Endothelial cell of umbilical vein (primary cell): Measurements from ENCODE around the gene ETFA. TPM values are rescaled to one million over a fixed set of nuclear protein-coding genes. Genes with fewer than 3 reads are reported as not detected.
A peak's percentile ranks its signal among the peaks of the same experiment; 100 is the strongest.

Source experiments
- BruUV-seq: library from RNA; stranded (reverse); fragments of 400-500 nt; replicated peaks from 2 replicates; lab custom pipeline; 2021; lab: Mats Ljungman, UMichigan
- CTCF ChIA-PET: fragments of 300-600, 350-600 bp; sonication (Branson Sonifier 250); formaldehyde crosslinking; loops from one replicate; lab custom pipeline; 2021; ENCODE audit warnings: antibody characterized with exemption, inconsistent platforms; lab: Charles Lee
- POLR2A ChIA-PET: fragments of 300-600, 350-600 bp; sonication (Branson Sonifier 250); formaldehyde crosslinking; loops from one replicate; lab custom pipeline; 2021; ENCODE audit warnings: antibody characterized with exemption, inconsistent platforms; lab: Charles Lee
- DNase-seq: peaks from one replicate; pipeline ENCODE4 v3.0.0-alpha.2; 2011; ENCODE audit warnings: low read depth, low spot score
- FAIRE-seq: peaks from 2 replicates; lab custom pipeline; 2011; peaks lifted over from hg19 to GRCh38; lab: Jason Lieb, UNC
- H2AFZ ChIP-seq: 2 replicates; pipeline ENCODE4 v1.6.0; 2012; ENCODE audit warnings: low read depth, low read length, control low read depth, inconsistent platforms
- H3K27ac ChIP-seq: 2 replicates; pipeline ENCODE4 v1.5.1; 2011; ENCODE audit warnings: low read depth, mild to moderate bottlenecking, control low read depth, low read length, moderate library complexity; ENCODE audit not compliant: insufficient read depth
- H3K27me3 ChIP-seq, 2 experiments: 2 replicates each; pipeline versions ENCODE4 v1.6.0 to v1.6.1; 2011; ENCODE audit warnings: low read length in 2 of 2, mixed read lengths in 1 of 2; ENCODE audit not compliant: control insufficient read depth in 2 of 2, insufficient read depth in 2 of 2
- H3K36me3 ChIP-seq, 2 experiments: 2 replicates in 1 of 2; 3 replicates in 1 of 2; pipeline ENCODE4 v1.5.1; 2011; ENCODE audit warnings: low read length in 2 of 2, mild to moderate bottlenecking in 1 of 2, moderate library complexity in 1 of 2; ENCODE audit not compliant: control insufficient read depth in 2 of 2, insufficient read depth in 2 of 2; ENCODE audit errors: extremely low read depth in 1 of 2
- H3K4me1 ChIP-seq: 3 replicates; pipeline ENCODE4 v1.5.1; 2011; ENCODE audit warnings: mild to moderate bottlenecking, low read length; ENCODE audit not compliant: control insufficient read depth, insufficient read depth; ENCODE audit errors: extremely low read depth
- H3K4me2 ChIP-seq: 2 replicates; pipeline ENCODE4 v1.6.1; 2011; ENCODE audit warnings: low read length, control low read depth, mixed read lengths; ENCODE audit not compliant: insufficient read depth
- H3K4me3 ChIP-seq, 3 experiments: fragments of 200-600 bp in 1 of 3; sonication (generic), shearing (Covaris generic) in 1 of 3; replicated peaks in 1 of 3; 2 replicates each; pipeline ENCODE4 v1.5.1; 2011 to 2016; ENCODE audit warnings: control low read depth in 3 of 3, low read length in 3 of 3, mild to moderate bottlenecking in 2 of 3, inconsistent platforms in 1 of 3, low read depth in 1 of 3, moderate library complexity in 1 of 3; ENCODE audit not compliant: insufficient read depth in 1 of 3
- H3K79me2 ChIP-seq: 2 replicates; pipeline ENCODE4 v1.6.0; 2012; ENCODE audit warnings: low read length, inconsistent platforms; ENCODE audit not compliant: control insufficient read depth, insufficient read depth
- H3K9ac ChIP-seq: replicated peaks from 2 replicates; pipeline ENCODE3; 2011; ENCODE audit warnings: low read length, control low read depth; ENCODE audit not compliant: insufficient read depth; ENCODE audit errors: extremely low read depth
- H3K9me1 ChIP-seq: replicated peaks from 3 replicates; pipeline ENCODE4 v1.6.0; 2011; ENCODE audit warnings: mild to moderate bottlenecking, low read length; ENCODE audit not compliant: control insufficient read depth, insufficient read depth; ENCODE audit errors: extremely low read depth
- H3K9me3 ChIP-seq: replicated peaks from 2 replicates; pipeline ENCODE4 v1.5.1; 2012; ENCODE audit warnings: low read length, inconsistent platforms; ENCODE audit not compliant: control insufficient read depth, insufficient read depth
- H4K20me1 ChIP-seq: replicated peaks from 2 replicates; pipeline ENCODE3; 2011; ENCODE audit warnings: mild to moderate bottlenecking, low read length; ENCODE audit not compliant: control insufficient read depth, insufficient read depth; ENCODE audit errors: extremely low read depth
- EZH2 ChIP-seq: IDR thresholded peaks from 2 replicates; pipeline ENCODE4 v1.6.1; 2012; ENCODE audit warnings: borderline replicate concordance, low read depth, mild to moderate bottlenecking, moderate library complexity, low read length, inconsistent platforms; ENCODE audit not compliant: severe bottlenecking
- POLR2AphosphoS5 ChIP-seq: IDR thresholded peaks from 2 replicates; pipeline ENCODE4 v1.6.1; 2012; ENCODE audit warnings: low read depth, mild to moderate bottlenecking, control low read depth, low read length, moderate library complexity; ENCODE audit not compliant: insufficient read depth
- dilution Hi-C: fragments of 300-500 bp; cut with MboI; formaldehyde crosslinking; loops from one replicate; pipeline ENCODE4 v1.15.0; 2019; ENCODE audit warnings: low sequenced_read_pairs; ENCODE audit not compliant: extremely low pct_ligation_motif_present
- intact Hi-C: fragments of 100-400 bp; cut with micrococcal nuclease; formaldehyde crosslinking; loops from one replicate; pipeline ENCODE4 v1.10.0; 2022
- polyA plus RNA-seq, 4 experiments: library from polyadenylated mRNA; depleted of rRNA in 3 of 4; stranded (reverse) in 3 of 4; unstranded in 1 of 4; fragments of >200 nt; gene quantifications; 2 replicates each; pipeline versions ENCODE4 v1.2.1 to v1.2.3, GENCODE V29; 2011 to 2012; ENCODE audit warnings: missing spikeins in 1 of 4
- total RNA-seq: library from RNA; stranded (reverse); gene quantifications from 2 replicates; pipeline ENCODE4 v1.2.3, GENCODE V29; 2021
- TF ChIP-seq, protein P1 (sequence below): IDR thresholded peaks from 2 replicates; pipeline ENCODE4 v1.6.1; 2011; ENCODE audit not compliant: insufficient read depth, insufficient read length
- TF ChIP-seq, protein P2 (sequence below), 2 donors: IDR thresholded peaks; 1 replicate in 1 of 2; 2 replicates in 1 of 2; pipeline ENCODE4 v1.5.1; 2011; ENCODE audit warnings: low read length in 2 of 2, mild to moderate bottlenecking in 2 of 2, moderate library complexity in 2 of 2, control low read depth in 1 of 2, inconsistent platforms in 1 of 2, low read depth in 1 of 2; ENCODE audit not compliant: insufficient read depth in 1 of 2; ENCODE audit errors: extremely low read depth in 1 of 2

Gene ETFA
- total and polyA plus RNA-seq, 2 donors (not counting 3 experiments of a cell fraction or from before 2014, with no cell fraction given) = 102 to 116 TPM

DNA sequence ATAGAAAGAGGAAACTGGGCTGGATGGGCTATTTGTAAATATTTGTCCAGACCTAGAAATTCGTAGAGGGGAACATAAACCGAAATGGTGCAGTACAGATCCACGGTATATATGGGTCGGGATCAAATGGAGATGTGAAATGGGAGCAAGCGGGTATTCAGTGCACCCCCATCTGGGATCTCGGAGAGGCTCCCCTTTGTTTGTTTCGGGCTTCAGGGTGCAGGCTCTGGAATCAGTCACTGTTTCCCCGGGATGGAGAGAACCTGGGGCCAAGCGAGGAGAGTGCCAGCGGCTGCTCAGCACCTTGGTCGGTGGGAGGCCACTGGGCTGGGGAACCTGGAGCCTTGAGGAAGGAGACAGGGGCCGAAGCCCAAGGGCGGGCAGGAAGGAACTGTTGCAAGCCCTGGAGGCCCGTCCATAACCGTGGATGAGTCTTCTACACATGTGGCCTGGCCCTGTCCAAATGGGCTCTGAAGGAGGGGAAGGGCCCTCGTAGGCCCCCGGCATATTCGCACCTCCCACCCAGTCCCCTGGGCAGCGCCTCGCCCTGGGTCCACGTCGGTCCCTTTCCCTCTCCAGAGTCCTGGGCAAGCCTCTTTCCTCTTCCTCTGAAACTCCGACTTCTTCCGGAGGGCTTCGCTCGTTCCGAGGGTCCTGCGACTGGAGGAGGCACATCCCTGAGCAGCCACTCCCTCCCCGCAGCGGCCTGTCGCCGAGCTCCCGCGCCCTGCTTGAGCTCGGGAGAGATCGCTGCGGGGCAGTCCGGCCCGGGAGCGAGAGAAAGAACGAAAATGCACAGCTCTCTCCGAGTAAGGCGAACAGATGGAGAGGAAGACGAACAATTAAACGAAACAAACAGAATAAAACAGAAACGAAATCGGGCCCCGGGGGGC is 28.3 kb upstream of the ETFA start:
- ChIA-PET CTCF (interaction anchor here (1.1 to 1.6 kb wide), 2 partner anchors 149 to 503 kb away, joined by 3 to 4 read pairs; no protein-coding TSS in a partner anchor), POLR2A (interaction anchor here (0.6 to 0.7 kb wide), 2 partner anchors 26 to 154 kb away, joined by 3 to 5 read pairs; no protein-coding TSS in a partner anchor)
- FAIRE-seq (no peak), DNase-seq (peak; percentile 62)
- peak; percentile 22 for TF ChIP-seq POLR2AphosphoS5
- TF ChIP-seq, protein P1, sequence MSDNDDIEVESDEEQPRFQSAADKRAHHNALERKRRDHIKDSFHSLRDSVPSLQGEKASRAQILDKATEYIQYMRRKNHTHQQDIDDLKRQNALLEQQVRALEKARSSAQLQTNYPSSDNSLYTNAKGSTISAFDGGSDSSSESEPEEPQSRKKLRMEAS = no peak
- Histone ChIP-seq H4K20me1 (no peaks in the 10 kb centered on the region), H3K79me2 (no peaks in the 10 kb centered on the region), H3K9me3 (no peaks in the 10 kb centered on the region), H3K27ac (no peak overlapping the region), H2AFZ (no peak overlapping the region), H3K4me1 (peaks cover 24% of the 10 kb centered on the region), H3K4me2 (peak overlapping the region; percentile 8), H3K36me3 (no peaks in the 10 kb centered on the region), H3K9me1 (no peaks in the 10 kb centered on the region), H3K9ac (no peak overlapping the region), H3K27me3 (peaks cover 77 to 100% of the 10 kb centered on the region in 2 experiments), H3K4me3 (peak overlapping the region in 1 of 3 experiments; percentile 20)
- intact Hi-C loops (loop anchor here (1.0 to 10.0 kb wide), 2 partner anchors 28 to 525 kb away; partner anchors contain the start of gene ETFA), dilution Hi-C loops (no loop called here)
- no TSS peak for BruUV-seq

DNA sequence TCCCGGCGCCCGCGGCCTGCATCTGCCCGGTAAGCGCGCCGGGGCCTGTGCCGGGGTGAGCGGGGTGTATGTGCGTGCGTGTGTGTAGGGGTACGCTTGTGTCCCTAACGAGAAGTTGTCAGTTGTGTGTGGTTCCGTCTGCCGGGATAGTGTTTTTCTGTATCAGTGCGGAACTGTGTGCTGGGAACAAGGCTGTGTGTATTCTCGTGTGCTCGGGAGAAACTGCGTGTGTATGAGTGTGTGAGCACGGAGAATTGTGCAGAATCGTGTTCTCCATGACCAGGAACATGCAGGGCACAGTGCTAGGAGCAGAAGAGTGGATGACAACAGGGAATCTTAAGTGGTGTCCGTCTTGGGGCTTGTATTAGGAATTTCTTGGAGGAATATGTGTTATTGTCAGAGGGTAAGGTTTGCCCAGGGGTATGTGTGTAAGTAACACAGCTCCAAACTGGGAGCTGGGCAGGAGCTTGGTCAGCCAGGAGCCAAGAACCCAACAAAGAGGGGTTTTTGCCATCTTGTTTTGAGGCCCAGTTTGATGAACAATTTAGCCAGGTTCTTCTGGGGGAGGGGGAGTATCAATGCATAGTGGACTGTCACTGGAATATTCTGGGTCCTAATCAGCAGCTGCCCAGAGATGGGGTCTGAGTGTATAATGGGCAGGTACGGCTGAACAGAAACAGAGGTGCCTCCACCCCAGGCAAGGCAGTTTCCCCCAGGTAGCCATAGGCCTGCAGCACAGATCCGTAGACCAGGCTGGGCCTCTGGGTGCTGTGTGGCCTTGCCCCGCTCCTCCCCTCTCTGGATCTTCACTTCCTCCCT is 27.4 kb upstream of the ETFA start:
- dilution Hi-C loops = no loop called here

More for the DNA sequence above, 27.4 kb upstream of the ETFA start:
- Histone ChIP-seq H3K9me1 (no peaks in the 10 kb centered on the region), H3K9me3 (no peaks in the 10 kb centered on the region), H3K4me1 (peaks cover 24% of the 10 kb centered on the region), H3K4me2 (no peak overlapping the region), H3K27me3 (peaks cover 70 to 96% of the 10 kb centered on the region in 2 experiments), H2AFZ (no peak overlapping the region), H3K27ac (no peak overlapping the region), H3K4me3 (no peak overlapping the region), H3K79me2 (no peaks in the 10 kb centered on the region), H3K36me3 (no peaks in the 10 kb centered on the region), H3K9ac (no peak overlapping the region), H4K20me1 (no peaks in the 10 kb centered on the region)
- no TSS peak for BruUV-seq
- no peak for DNase-seq
- no peak for FAIRE-seq
- ChIA-PET POLR2A (no interaction called here), CTCF (no interaction called here)
- intact Hi-C loops = no loop called here
- peak; percentile 98 for TF ChIP-seq EZH2
- TF ChIP-seq, protein P2, sequence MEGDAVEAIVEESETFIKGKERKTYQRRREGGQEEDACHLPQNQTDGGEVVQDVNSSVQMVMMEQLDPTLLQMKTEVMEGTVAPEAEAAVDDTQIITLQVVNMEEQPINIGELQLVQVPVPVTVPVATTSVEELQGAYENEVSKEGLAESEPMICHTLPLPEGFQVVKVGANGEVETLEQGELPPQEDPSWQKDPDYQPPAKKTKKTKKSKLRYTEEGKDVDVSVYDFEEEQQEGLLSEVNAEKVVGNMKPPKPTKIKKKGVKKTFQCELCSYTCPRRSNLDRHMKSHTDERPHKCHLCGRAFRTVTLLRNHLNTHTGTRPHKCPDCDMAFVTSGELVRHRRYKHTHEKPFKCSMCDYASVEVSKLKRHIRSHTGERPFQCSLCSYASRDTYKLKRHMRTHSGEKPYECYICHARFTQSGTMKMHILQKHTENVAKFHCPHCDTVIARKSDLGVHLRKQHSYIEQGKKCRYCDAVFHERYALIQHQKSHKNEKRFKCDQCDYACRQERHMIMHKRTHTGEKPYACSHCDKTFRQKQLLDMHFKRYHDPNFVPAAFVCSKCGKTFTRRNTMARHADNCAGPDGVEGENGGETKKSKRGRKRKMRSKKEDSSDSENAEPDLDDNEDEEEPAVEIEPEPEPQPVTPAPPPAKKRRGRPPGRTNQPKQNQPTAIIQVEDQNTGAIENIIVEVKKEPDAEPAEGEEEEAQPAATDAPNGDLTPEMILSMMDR (IDR thresholded peaks at IDR 0.05; ENCODE audit: extremely low read depth in 1 of 2, insufficient read depth in 1 of 2, low read depth in 1 of 2, low read length in 2 of 2) = no peak
